ENCODE measurements around the gene SNX10. TPM values are rescaled to one million over a fixed set of nuclear protein-coding genes. Genes with fewer than 3 reads are reported as not detected.

The SNX10 gene
- total RNA-seq, 1 donor from 2014 or later: 5.2 TPM

DNA sequence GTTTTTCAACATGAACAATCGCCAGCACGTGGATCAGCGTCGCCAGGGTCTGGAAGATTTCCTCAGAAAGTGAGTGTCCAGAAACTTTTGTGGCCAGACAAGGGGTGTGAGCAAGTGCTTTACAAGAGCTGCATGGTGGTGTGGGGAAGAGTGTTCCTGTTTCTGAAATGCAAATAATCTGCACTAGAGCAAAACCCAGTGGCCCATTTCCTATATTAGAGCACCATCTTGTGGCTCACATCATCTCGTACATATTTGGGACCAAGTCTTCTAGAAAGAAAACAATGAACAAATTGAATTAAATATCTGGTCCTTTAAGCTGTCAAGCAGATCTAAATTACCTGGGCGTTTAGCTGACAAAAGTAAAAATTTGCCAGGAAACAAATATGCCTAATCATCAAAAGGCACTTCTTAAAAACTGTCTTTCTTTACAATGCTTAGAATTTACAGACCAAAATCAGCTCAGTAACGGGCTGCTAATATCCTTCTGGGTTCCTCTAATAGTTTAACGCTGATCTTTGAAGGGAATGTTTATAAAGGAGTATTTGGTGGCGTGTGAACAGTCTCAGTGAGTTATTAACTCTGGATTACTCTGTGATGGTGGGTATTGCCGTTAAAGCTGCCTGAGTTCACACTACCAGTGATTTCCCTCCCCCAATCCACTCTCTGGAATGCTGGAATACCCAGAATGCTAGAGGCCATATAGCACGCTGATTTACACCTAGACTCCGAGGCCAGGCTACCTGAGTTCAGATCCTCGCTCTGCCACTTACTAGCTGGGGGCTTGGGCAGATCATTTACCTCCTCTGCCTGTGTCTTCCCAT lies 73.6 kb downstream of the SNX10 start:
- H3K4me1 ChIP-seq: no peaks in the 10 kb centered on the region
- intact Hi-C loops (cut with DNase I): loop anchor here (10.0 kb wide), 2 partner anchors 280 to 470 kb away; no protein-coding TSS in a partner anchor
- no peaks in the 10 kb centered on the region for H3K36me3 ChIP-seq
- TF ChIP-seq, protein P1, sequence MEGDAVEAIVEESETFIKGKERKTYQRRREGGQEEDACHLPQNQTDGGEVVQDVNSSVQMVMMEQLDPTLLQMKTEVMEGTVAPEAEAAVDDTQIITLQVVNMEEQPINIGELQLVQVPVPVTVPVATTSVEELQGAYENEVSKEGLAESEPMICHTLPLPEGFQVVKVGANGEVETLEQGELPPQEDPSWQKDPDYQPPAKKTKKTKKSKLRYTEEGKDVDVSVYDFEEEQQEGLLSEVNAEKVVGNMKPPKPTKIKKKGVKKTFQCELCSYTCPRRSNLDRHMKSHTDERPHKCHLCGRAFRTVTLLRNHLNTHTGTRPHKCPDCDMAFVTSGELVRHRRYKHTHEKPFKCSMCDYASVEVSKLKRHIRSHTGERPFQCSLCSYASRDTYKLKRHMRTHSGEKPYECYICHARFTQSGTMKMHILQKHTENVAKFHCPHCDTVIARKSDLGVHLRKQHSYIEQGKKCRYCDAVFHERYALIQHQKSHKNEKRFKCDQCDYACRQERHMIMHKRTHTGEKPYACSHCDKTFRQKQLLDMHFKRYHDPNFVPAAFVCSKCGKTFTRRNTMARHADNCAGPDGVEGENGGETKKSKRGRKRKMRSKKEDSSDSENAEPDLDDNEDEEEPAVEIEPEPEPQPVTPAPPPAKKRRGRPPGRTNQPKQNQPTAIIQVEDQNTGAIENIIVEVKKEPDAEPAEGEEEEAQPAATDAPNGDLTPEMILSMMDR (IDR thresholded peaks at IDR 0.05): peak; percentile 38 to 77 (median 77)
- peak in 1 of 2 donors; percentile 26 for TF ChIP-seq POLR2AphosphoS5 (IDR thresholded peaks at IDR 0.05; ENCODE audit: insufficient read depth in 1 of 2, low read depth in 1 of 2)
- no peak for TF ChIP-seq POLR2A (IDR thresholded peaks at IDR 0.05)
- H3K27ac ChIP-seq: no peak overlapping the region
- no peaks in the 10 kb centered on the region for H3K27me3 ChIP-seq
- DNase-seq (ENCODE audit: extremely low spot score in 2 of 2): no peak
- no peak overlapping the region for H3K4me3 ChIP-seq
- H3K9me3 ChIP-seq: no peaks in the 10 kb centered on the region

DNA sequence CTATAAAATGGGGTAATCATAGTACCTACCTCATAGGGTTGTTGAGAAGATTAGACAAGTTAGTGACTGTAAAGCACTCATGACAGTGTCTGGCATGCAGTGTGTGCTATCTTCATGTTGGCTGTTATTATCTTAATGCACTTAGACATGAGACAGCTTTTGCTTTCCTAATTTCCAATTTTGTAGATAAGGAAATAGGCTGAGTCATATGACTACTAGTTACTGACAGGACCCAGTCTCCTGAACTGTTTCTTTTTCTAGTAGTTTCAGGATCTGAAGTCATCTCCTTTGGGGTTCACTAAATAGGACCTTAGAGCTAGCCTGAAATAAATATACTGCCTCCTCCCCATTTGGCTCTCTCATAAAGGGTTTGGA lies 74.2 kb downstream of the SNX10 start:
- TF ChIP-seq POLR2A (IDR thresholded peaks at IDR 0.05) (no peak), POLR2AphosphoS5 (IDR thresholded peaks at IDR 0.05; ENCODE audit: insufficient read depth in 1 of 2, low read depth in 1 of 2) (no peak)
- TF ChIP-seq, protein P1 (IDR thresholded peaks at IDR 0.05): no peak
- Histone ChIP-seq H3K36me3 (no peaks in the 10 kb centered on the region), H3K9me3 (no peaks in the 10 kb centered on the region), H3K27ac (no peak overlapping the region), H3K4me3 (no peak overlapping the region), H3K4me1 (no peaks in the 10 kb centered on the region), H3K27me3 (no peaks in the 10 kb centered on the region)
- DNase-seq (ENCODE audit: extremely low spot score in 2 of 2): no peak
- intact Hi-C loops (cut with DNase I): loop anchor here (10.0 kb wide), 2 partner anchors 281 to 471 kb away; no protein-coding TSS in a partner anchor

DNA sequence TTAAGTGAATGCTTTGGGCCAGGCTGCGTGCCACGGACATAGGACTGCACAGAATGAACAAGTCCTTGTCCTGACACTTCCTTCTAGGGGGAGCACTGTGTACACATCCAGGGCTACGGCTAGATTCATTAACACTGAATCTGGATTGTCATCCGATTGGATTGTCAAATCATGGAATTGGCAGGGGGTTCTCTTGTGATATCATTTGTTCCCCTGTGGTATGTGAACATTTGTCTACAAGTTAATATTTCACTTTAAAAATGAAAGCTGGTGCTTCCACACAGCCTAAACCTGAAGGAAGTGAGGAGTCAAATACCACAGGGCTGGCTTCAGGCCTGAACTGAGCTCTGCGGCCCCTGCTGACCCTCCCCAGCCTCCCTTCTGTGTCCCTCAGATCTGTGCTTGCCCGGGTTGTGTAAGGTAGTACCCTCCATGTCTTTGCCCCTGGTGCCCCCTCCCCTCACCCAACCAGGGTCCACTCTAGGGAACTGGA lies 75.6 kb downstream of the SNX10 start:
- Histone ChIP-seq H3K4me1 (no peaks in the 10 kb centered on the region), H3K27me3 (no peaks in the 10 kb centered on the region)
- no peak for TF ChIP-seq POLR2AphosphoS5 (IDR thresholded peaks at IDR 0.05; ENCODE audit: insufficient read depth in 1 of 2, low read depth in 1 of 2)
- TF ChIP-seq POLR2A (IDR thresholded peaks at IDR 0.05): no peak
- TF ChIP-seq, protein P1 (IDR thresholded peaks at IDR 0.05): no peak

DNA sequence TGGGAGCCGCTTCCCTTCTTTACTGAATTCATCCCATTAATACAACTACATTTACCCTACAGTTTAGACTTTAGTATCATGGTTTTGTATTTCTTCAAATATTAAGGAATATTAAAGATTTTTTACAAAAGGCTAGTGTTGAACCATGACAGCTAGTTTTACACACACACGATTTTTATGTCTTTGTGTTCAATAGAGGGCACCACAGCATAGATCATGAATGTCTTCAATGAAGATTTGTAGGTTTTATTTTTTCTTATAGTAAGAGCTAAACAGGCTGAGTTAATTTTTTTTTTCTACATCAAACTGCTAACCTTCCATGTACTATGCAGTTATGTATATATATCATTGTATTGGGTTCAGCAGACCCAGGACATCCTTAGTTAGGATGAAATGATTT lies 76.9 kb downstream of the SNX10 start:
- Histone ChIP-seq H3K4me3 (no peak overlapping the region), H3K27ac (no peak overlapping the region), H3K27me3 (no peaks in the 10 kb centered on the region), H3K36me3 (no peaks in the 10 kb centered on the region), H3K4me1 (no peaks in the 10 kb centered on the region), H3K9me3 (no peaks in the 10 kb centered on the region)
- intact Hi-C loops (cut with DNase I): loop anchor here (10.0 kb wide), 2 partner anchors 284 to 474 kb away; no protein-coding TSS in a partner anchor
- TF ChIP-seq, protein P1 (IDR thresholded peaks at IDR 0.05): no peak
- TF ChIP-seq POLR2AphosphoS5 (IDR thresholded peaks at IDR 0.05; ENCODE audit: insufficient read depth in 1 of 2, low read depth in 1 of 2) (no peak), POLR2A (IDR thresholded peaks at IDR 0.05) (no peak)
- no peak for DNase-seq (ENCODE audit: extremely low spot score in 2 of 2)

More for the DNA sequence above, 75.6 kb downstream of the SNX10 start:
- Histone ChIP-seq H3K4me3 (no peak overlapping the region), H3K9me3 (no peaks in the 10 kb centered on the region), H3K36me3 (no peaks in the 10 kb centered on the region), H3K27ac (no peak overlapping the region)
- DNase-seq (ENCODE audit: extremely low spot score in 2 of 2): no peak
- intact Hi-C loops (cut with DNase I): loop anchor here (10.0 kb wide), 2 partner anchors 282 to 472 kb away; no protein-coding TSS in a partner anchor

DNA sequence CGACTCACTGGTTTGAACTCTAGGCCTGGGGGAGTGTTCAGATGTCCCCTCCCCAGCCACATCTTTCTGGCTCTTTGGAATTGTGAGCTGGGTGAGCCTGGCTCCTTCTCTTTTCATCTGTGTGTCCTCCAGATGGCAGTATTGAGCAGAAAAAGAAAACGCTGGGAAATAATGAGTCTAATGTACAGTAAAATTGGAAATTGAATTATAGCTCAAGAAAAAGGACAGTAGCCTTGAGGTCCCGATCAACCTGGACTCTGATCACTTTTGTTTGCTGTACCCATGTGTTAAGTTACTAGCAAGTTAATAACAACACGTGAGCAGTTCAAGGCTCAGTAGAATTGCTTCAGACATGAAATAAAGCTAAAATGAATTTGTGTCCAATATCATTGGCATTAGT lies 77.9 kb downstream of the SNX10 start:
- TF ChIP-seq, protein P1 (IDR thresholded peaks at IDR 0.05): peak; percentile 39 to 63 (median 58)
- TF ChIP-seq POLR2A (IDR thresholded peaks at IDR 0.05) (no peak), POLR2AphosphoS5 (IDR thresholded peaks at IDR 0.05; ENCODE audit: insufficient read depth in 1 of 2, low read depth in 1 of 2) (no peak)
- no peaks in the 10 kb centered on the region for H3K27me3 ChIP-seq
- H3K4me3 ChIP-seq: no peak overlapping the region
- H3K9me3 ChIP-seq: no peaks in the 10 kb centered on the region
- no peak for DNase-seq (ENCODE audit: extremely low spot score in 2 of 2)
- H3K27ac ChIP-seq: no peak overlapping the region
- H3K36me3 ChIP-seq: no peaks in the 10 kb centered on the region
- no peaks in the 10 kb centered on the region for H3K4me1 ChIP-seq
- intact Hi-C loops (cut with DNase I): loop anchor here (10.0 kb wide), 2 partner anchors 285 to 475 kb away; no protein-coding TSS in a partner anchor
